Activated CD8-positive, alpha-beta memory T cell treated with anti-CD3 and anti-CD28 coated beads, Interleukin-2, amount 50 U/mL, for 1 hour (primary cell): ENCODE results near the gene RING1.

Source experiments
- DNase-seq: peaks from one replicate; pipeline ENCODE4 v3.0.0-alpha.2; 2020; ENCODE audit errors: extremely low read depth

Gene RING1

GRCh38 chr6:33208091-33208967 is at the start of gene RING1:
Gene RING1 (plus strand): TSS chr6:33208500. CDS start chr6:33208823, 323 bp downstream.
- peak; percentile 63 for DNase-seq

DNA sequence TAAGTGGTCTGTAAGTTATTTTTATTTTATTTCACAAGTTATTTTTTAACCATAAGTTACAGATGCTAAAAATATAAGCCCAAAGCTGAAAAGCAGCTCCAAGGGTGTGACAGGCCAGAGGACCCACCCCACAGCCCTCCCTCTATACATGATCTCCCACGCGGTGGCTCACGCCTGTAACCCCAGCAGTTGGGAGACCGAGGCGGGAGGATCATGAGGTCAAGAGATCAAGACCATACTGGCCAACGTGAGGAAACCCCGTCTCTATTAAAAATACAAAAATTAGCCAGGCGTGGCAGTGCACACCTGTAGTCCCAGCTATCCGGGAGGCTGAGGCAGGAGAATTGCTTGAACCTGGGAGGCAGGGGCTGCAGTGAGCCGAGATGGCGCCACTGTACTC is 48.2 kb upstream of the RING1 start:
- no peak for DNase-seq

DNA sequence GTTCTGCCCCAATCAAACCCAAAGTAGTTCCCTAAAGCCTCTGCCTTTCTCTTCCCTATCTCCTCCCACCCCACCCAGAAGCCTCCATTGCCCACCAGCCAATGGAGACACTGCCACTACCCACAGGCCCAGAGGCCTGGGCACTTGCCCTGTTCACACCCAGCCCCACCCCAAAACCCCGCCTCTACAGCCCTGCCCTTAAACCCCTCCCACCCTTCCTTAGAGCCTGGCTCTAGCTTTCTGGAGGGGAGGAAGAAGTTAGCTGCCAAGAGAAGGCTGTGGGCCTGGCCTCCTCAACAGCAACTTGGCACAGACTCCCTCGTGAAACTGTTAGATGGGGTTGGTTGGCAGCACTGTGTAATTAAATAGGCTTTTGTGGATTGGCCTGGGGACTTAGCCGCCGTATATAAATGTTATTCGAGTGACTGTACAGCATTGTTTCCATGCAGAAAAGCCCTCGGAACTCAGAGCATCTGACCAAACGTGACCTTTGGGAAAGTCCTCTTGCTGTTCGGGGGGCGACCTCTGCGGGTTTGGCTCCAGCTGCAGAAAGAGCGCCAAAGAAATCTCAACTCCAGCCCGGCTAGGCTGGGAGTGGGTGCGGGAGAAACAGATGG is 47.5 kb upstream of the RING1 start:
- DNase-seq = no peak

DNA sequence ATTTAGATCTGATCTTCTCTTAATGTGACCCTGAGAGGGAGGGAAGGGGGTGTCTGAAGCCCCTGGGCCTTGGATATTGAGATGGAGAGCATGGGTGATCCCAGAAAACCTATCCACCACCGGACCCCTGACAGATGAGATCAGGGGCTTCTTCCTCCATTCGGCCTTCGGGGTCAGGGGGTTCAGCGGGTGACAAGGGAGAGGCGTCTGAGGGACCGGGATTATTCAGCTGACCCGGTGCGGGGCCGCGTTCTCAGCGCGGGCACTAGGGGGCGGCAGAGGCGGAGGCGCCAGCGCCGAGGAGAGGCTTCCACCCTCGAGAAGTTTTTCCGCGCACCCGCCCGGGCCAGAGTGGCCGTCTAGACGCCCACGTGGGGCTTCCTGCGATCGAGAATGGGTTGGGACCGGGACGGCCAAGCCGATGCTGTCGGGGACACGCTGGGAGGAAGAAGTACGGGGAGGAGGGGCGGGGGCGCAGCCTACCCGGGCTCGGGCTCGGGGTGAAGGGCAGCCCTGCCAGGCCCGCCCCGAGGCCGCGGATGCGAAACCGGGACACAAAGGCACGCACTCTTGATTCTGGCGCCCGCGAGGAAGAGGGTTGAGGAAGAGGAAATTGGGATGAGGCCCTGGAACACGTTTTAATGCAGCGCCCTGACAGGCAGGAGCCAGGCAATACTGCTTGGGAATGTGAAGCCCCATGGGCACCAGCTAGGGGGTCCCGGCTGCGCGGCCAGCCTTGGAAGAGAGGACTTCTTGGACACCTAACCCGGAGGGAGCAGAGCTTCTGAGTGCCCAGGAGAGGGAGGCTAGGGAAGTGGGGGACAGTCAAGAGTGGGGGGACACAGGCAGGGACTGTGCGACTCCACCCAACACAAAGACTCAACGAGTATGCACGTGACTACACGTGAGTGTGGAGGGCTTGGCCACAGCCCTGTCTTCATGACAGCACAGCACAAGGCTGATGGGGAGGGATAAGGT is 46.7 kb upstream of the RING1 start:
- peak; percentile 36 for DNase-seq

- no peak for DNase-seq
These were observed 44.8 kb upstream of the RING1 start for GRCh38 chr6:33163540-33163939.

GRCh38 chr6:33164176-33164575 is 44.1 kb upstream of the RING1 start:
- no peak for DNase-seq

DNA sequence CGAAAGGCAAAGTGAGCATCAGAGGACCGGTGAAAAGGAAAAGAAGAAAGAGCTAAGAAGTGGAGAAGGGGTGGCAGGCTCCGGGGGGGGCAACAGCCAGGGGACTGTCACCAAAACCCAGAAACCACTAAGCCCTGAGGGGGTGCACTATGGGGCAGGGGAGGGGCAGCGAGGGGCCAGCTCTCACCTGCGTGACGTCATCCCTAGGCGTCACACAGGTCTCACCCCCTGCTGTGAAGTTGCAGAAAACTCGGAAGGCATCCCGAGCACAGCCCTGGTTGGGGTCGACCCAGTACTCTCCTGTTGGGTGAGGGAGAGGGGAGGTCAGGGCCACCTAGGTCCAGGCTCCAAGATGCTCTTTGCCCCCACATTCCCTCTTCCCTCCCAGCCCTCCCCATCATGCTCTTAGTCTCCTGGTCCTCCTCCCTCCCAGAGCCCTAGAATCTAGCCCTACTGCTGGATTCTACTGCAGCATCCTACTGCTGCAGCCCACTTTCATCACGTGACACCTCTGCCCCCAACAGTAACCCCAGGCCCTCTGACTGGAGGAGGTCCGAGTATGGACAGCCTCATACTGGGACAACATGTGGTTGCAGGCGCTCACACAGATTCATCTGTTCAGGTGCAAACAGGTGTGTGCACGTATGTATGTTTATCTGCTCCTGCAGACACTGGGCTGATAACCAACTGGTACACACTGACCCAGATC is 43.5 kb upstream of the RING1 start:
- DNase-seq = no peak

- no peak for DNase-seq
These were observed 42.6 kb upstream of the RING1 start for GRCh38 chr6:33165581-33166258.

GRCh38 chr6:33166363-33166762 is 41.9 kb upstream of the RING1 start:
- no peak for DNase-seq

DNA sequence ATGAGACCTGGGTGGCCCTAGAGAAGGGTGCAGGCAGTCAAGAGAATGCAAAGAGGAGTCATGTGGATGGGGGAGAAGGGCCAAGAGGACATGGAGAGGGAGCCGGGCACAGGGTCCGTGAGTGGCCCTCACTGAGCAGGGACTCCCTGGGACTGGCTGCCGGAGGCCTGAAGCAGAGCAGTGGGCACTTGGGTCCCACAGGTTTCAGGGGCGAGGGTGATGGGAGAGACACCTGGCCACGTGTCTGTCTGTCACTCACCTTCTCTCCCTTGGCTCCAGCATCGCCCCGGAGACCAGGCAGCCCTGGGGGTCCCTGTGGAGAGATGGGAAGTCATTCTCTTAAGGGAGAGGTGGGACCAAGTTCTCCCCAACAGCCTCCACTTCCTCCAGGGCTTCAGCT is 41.5 kb upstream of the RING1 start:
- no peak for DNase-seq

GRCh38 chr6:33167374-33168283 is 40.7 kb upstream of the RING1 start:
- no peak for DNase-seq

DNA sequence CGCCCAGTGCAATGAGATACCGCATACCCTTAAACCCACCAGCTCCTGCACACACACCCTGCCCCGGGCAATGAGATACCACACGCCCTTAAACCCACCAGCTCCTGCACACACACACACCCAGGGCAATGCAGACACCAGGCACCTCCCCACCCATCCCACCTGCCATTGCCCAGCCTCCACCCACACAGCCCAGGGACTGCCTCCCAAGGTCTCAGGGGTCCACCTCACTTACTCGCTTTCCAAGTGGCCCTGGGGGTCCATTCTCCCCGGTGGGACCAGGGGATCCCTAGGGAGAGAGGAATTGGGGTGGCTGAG is 40.1 kb upstream of the RING1 start:
- no peak for DNase-seq

DNA sequence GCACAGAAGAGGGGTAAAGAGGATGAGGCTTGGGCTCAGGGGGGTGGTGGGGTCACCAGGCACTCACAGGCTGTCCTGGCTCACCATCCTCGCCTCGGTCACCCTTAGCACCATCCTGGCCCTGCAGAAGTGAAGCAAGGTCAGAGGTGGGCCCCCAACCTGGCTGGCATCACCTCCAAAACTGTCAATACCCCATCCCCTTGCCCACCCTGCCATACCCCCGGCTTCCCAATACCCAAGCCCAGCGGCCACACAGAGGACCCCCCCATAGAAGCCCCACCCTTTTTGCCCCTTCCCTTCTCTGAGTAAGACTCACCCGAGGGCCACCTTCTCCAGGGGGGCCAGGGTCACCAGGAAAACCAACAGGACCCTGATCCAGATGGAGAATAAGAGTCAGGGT is 39.7 kb upstream of the RING1 start:
- no peak for DNase-seq

GRCh38 chr6:33169291-33170175 is 38.8 kb upstream of the RING1 start:
- no peak for DNase-seq

DNA sequence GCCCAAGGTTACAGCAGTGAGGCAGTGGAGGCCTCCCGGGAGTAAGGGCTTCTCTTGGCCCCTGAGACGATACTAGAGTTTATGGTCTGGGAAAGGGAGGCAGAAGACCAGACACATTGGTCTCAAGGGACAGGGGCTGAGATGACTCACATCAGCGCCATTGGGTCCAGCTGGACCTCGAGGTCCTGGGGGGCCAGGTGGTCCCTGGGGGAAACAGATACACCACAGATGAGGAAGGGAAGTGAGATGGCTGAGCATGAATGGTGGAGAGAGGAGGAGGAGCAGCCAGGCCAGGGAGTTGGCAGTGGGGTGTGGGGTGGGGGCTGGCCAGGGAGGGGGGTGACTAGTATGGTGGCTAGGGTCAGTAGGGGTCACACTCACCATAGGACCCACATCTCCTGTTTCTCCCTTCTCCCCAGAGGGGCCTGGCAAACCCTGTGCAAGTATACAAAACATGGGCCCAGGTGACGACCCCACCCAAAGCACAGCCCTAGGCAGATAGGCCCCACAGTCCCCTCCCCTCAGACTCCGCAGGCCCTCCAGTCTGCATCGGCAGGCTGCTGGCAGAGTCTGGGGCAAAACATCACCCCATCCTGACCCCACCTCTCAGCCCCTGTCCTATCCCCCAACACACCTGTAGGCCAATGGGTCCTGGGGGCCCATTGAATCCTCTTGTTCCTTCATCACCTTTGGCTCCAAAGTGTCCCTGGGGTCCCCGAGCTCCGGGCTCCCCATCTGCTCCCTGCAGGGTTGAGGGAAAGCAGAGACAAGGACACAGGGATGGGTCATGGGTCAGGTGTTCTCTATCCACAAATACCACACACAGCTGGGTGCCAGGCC is 37.9 kb upstream of the RING1 start:
- DNase-seq = no peak

GRCh38 chr6:33171016-33171879 is 37.1 kb upstream of the RING1 start:
- no peak for DNase-seq
